ENCODE results near the gene B4GALT5. TPM values are rescaled to one million over a fixed set of nuclear protein-coding genes. Genes with fewer than 3 reads are reported as not detected.

Gene B4GALT5
- total RNA-seq, 1 experiment from 2014 or later = 77.0 TPM

DNA sequence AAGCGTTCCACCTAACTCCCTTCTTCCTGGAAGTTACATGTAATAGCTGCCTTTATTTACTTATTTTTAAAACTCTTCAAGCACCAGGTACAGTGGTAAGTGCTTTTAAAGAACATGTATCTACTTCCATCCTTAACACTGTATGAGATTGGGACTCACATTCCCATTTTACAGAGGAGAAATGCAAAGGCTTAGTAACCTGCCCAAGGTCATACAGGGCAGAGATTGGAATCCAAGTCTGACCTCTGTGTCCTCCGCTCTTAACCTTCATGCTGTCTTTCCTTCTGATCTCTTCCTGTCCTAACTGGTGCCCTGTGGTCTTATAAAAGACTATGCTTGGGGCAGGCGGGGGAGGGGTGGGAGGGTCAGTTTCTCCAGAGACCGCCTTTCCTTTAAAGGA, 1.6 kb downstream of the B4GALT5 start:
- no CpG with 5 or more reads among the region's 4 CpGs for WGBS (ENCODE audit: extremely low coverage, insufficient read length, low lambda C conversion rate)
- peaks cover 41 to 45% of the 10 kb centered on the region in 2 experiments for H3K4me1 Mint-ChIP-seq
- no peak overlapping the region for H2BK120ac ChIP-seq (ENCODE audit: low read depth, low read length, poor library complexity, severe bottlenecking)
- H4K5ac ChIP-seq (ENCODE audit: insufficient read length, low read depth, low read length) = no peak overlapping the region
- H4K8ac ChIP-seq (replicated peaks; ENCODE audit: insufficient read length, low read depth, low read length) = no peak overlapping the region
- H4K20me1 ChIP-seq (ENCODE audit: control insufficient read depth, insufficient read depth, insufficient read length) = no peaks in the 10 kb centered on the region
- H3K27ac ChIP-seq (ENCODE audit: insufficient read length, low read depth, low read length) = no peak overlapping the region
- no peak overlapping the region for H4K91ac ChIP-seq (ENCODE audit: insufficient read length, low read depth, low read length)
- H3K4me2 ChIP-seq (ENCODE audit: insufficient read depth, insufficient read length, low read length) = peak overlapping the region; percentile 89
- peak overlapping the region; percentile 94 to 98 for H3K4me3 Mint-ChIP-seq
- H3K27ac Mint-ChIP-seq = peak overlapping the region in 2 of 3 experiments; percentile 68 to 94; a peak in 1 of 7 replicates
- H3K79me2 ChIP-seq (ENCODE audit: insufficient read depth, low read length) = peaks cover 37% of the 10 kb centered on the region; the same call in 1 of the 2 replicates
- H3K14ac ChIP-seq (ENCODE audit: insufficient read depth, low read length) = no peak overlapping the region
- no peak overlapping the region for H2AFZ ChIP-seq (ENCODE audit: low read length)
- no peak for TF ChIP-seq CTCF (conservative IDR thresholded peaks at IDR 0.05)
- peaks cover 0 to 17% (median 5%) of the 10 kb centered on the region in 3 experiments; a peak in 5 of 7 replicates for H3K36me3 Mint-ChIP-seq (ENCODE audit: insufficient read depth in 1 of 3, low read depth in 3 of 3)
- no peak overlapping the region for H3K56ac ChIP-seq (ENCODE audit: insufficient read length, low read depth, low read length)
- no peak overlapping the region for H2AK5ac ChIP-seq (ENCODE audit: insufficient read length, low read length)
- no peak for DNase-seq
- no peak overlapping the region for H3K23ac ChIP-seq (ENCODE audit: insufficient read length, low read depth, low read length)
- no peaks in the 10 kb centered on the region for H3K9me3 Mint-ChIP-seq
- H3K4ac ChIP-seq (ENCODE audit: low read depth, low read length) = no peak overlapping the region
- H3K9me3 ChIP-seq (ENCODE audit: control insufficient read depth, low read depth, low read length) = no peaks in the 10 kb centered on the region
- H3K9ac ChIP-seq (ENCODE audit: extremely low read depth, insufficient read length, low read length) = peak overlapping the region; percentile 92
- no peak overlapping the region for H3T11ph ChIP-seq (ENCODE audit: low read length)
- H2BK12ac ChIP-seq (ENCODE audit: insufficient read length, low read depth, low read length) = no peak overlapping the region
- H2BK20ac ChIP-seq (ENCODE audit: low read depth, low read length, poor library complexity, severe bottlenecking) = no peak overlapping the region
- H3K27me3 Mint-ChIP-seq (ENCODE audit: low read depth) = no peaks in the 10 kb centered on the region
- H3K79me1 ChIP-seq (ENCODE audit: insufficient read depth, low read depth, low read length, poor library complexity, severe bottlenecking) = no peaks in the 10 kb centered on the region
- no peak overlapping the region for H2BK15ac ChIP-seq (ENCODE audit: low read depth, low read length)
- H3K4me1 ChIP-seq (ENCODE audit: insufficient read depth, low read length) = no peaks in the 10 kb centered on the region; the same call in 1 of the 2 replicates
- H3K18ac ChIP-seq (ENCODE audit: insufficient read length, low read depth, low read length) = no peak overlapping the region
- H2BK5ac ChIP-seq (ENCODE audit: insufficient read length, low read length) = no peak overlapping the region
- no peaks in the 10 kb centered on the region for H3K23me2 ChIP-seq (ENCODE audit: insufficient read length, low read depth, low read length, poor library complexity, severe bottlenecking)
- H3K27me3 ChIP-seq (ENCODE audit: insufficient read depth, low read length) = no peaks in the 10 kb centered on the region
